ENCODE data around the gene FSTL3.
"Not testable (repeated sequence)": the region's sequence is repeated elsewhere in the genome, so short reads cannot be mapped to it uniquely, and the experiment has no call there.

FSTL3 gene

GRCh38 chr19:715347-715746 lies 39.2 kb downstream of the FSTL3 start:
- DNase-seq = no peak

DNA sequence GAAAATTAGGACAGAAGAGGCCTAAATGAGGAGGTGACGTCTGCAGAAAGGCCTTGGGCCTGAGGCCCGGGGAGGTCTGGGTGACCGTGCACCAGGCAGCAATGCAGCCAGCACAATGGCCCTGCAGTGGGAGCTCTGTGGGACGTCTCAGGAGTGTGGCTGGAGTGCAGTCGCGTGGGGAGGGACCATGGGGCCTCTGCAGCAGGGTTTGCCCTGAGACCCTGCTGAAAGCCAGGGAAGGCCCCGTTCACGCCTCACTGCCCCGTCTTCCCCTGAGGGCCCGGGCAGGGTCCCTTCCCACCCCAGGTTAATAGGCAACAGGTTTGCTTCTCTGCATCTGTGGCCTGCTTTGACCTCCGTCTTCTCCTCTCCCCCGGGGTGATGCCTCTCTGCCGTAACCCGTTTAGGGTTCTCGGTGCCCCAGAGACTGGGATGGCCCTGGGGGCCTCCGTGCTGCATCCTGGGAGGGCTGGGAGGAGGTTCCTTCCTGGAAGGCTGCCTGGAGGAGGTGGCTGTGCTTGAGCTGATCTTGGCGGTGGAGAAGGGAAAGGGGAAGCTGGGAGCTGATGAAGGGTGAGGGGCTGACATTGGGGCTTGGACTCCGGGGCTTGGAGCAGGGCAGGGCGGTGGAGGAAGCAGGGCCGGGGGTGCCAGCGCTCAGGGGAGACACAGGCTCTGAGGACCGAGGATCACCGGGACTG lies 42.2 kb downstream of the FSTL3 start:
- no peak for DNase-seq

GRCh38 chr19:718991-719512 lies 42.9 kb downstream of the FSTL3 start:
- DNase-seq = no peak

DNA sequence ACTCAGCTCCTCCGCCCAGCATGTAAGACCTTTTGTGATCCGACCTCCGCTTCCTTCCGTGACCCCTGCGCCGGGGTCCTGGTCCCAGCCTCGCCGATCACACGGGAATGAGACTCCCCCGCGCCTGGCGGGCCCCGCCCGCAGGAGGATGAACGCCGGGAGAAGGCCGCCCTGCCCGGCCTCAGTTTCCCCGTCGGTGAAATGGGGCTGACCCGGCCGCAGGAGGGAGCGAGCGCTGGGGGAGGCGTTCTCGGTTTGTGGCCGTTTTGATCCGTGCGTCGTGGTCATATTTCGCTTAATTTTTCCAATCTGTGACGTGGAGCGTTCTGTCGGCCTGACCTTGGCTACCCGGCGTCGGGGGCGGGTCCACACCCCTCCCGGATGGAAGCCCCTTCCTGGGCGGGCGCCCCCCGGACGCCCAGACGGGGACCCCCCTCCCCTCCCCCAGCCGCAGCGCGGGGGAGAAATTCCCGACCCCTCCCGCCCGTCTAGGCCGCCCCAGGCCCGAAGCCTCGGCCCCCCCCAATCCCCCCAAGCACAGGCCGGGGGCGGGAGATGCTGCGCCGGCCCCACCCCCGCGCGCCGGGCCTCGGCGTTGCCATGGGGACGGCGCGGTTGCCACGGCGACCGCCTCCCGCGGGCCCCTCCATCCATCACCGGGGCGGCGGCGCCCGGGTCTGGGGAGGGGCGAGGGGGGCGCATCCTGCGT lies 43.6 kb downstream of the FSTL3 start:
- no peak for DNase-seq

GRCh38 chr19:720345-721160 lies 44.4 kb downstream of the FSTL3 start:
- DNase-seq = no peak

DNA sequence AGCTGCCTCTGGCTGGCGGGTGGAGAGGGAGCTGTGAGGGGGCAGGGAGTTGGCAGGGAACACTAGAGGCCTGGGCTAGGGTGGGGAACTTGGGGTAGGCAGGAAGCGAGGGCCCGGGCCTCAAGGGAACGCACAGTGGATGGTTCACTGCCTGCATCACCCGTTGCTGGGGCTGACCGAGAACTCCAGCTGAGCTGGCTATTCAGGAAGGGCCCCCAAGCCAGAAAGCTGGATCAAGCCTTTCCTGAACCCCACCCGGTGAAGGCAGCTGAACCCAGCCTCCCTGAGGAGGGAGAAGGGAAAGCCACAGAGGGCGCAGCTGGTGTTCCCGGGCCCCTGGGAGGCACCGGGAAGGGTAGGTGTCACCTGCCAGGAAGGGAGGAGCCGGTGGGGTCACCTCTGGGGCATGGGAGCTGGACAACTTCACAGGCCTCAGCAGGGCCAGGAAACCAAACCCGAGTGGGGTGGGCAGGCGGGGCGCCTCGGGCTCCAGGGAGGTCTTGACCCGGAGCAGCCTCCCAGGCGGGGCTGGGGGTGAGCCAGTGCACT lies 46.4 kb downstream of the FSTL3 start:
- no peak for DNase-seq

DNA sequence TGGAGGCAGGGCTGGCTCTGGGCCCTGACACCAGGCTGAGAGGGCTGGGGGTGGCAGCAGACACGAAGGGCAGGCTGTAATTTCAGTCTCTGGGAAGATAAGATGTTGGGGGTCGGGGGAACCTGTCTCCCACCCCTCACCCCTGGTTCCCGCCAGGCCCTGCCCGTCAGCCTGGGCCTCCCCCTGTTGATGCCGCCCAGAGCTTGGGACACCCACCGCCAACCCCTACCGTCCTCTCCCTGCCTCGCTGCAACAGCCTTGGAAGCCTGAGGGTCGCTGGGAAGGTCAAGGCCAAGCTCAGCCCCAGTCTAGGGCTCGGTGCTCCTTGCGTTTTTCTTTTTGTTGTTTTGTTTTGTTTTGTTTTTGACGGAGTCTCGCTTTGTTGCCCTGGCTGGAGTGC lies 47.1 kb downstream of the FSTL3 start:
- DNase-seq = no peak

DNA sequence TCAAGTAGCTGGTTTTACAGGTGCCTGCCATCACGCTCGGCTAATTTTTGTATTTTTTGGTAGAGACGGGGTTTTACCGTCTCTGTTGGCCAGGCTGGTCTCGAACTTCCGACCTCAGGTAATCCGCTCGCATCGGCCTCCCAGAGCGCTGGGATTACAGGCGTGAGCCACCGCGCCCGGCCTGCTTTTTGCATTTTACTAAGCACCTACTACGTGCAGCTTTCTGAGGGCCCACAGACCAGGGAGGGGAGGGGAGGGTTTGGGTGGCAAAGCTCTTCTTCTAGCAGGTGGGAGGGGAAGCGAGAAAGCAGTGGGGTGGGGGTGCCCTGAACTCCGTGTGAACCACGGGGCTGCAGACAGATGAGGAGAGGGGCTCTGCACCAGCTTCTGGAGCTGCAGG lies 47.5 kb downstream of the FSTL3 start:
- DNase-seq = no peak

DNA sequence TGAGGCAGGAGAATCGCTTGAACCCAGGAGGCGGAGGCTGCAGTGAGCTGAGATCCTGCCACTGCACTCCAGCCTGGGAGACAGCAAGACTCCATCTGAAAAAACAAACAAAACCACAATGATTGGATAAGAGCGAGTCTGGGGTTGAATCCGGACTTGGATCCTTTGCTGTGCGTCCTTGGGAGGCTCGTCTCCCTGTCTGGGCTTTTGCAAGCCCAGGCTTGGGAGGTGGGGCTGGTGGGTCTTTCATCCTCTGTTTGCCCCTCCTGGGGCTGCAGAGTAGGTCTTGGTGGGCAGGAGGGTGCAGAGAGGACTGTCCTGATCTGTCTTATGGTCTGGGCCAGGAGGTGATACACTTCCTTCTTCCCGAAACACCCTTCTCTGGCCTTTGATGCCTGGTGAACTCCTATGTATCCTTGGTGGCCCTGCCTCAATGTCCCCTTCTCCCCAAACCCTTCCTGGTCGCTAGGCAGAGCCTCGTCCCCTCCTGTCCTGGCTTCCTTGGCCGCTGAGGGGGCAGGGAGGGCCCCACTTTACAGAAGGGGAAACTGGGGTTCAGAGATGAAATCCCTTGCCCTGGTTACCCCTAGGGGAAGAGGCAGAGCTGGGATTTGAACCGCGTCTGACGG lies 49.4 kb downstream of the FSTL3 start:
- DNase-seq = no peak

GRCh38 chr19:726993-727956 lies 51.1 kb downstream of the FSTL3 start:
- DNase-seq = no peak

GRCh38 chr19:728011-728410 lies 51.8 kb downstream of the FSTL3 start:
- no peak for DNase-seq

- DNase-seq = not testable (repeated sequence)
Observed at GRCh38 chr19:729564-729963, 53.4 kb downstream of the FSTL3 start.

DNA sequence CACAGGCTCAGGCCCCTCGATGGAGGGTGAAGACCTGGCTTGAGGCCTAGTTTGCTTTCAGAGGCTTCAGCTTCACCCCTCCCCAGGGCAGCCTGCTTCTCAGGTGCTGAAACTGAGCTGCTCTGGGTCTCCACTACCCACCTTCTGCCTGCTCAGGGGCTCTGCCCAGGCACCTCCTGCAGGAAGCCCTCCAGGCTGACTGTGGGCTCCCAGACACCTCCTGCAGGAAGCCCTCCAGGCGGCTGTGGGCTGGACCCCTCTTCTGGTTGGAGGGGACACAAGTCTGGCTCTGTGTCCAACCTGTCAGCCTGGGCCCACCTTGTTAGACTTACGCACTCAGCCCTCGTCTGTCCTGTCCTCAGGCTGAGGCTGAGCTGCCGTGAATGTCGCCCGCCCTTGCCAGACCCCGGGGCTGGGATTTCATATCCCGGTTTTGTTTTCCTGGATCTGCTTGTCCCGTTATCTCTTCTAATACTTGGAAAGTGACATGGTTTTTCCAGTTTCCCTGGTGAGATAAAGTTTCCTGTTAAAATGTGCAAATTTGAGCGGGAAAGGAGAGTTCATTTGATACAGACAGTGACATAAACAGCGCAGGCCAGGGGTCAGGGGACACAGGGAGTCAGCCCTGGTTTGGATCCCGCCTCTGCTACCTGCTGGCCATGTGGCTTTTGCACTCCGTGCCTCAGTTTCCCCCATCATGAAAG lies 53.9 kb downstream of the FSTL3 start:
- no peak for DNase-seq

DNA sequence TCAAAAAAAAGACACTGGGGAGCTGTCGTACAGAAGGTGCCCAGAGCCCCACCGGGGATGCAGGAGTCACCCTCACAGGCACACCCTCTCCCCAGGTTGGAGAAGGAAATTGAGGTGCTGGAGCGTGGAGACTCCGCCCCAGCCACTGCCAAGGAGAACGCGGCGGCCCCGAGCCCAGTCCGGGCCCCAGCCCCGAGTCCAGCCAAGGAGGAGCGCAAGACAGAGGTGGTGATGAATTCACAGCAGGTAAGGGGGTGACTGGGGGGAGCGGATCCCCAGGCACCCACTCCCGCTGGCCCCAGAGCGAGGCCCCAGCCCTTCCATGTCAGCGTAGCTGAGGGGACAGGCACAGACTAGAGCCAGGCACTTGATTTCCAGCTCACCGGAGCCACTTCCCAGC lies 54.8 kb downstream of the FSTL3 start:
- no peak for DNase-seq

DNA sequence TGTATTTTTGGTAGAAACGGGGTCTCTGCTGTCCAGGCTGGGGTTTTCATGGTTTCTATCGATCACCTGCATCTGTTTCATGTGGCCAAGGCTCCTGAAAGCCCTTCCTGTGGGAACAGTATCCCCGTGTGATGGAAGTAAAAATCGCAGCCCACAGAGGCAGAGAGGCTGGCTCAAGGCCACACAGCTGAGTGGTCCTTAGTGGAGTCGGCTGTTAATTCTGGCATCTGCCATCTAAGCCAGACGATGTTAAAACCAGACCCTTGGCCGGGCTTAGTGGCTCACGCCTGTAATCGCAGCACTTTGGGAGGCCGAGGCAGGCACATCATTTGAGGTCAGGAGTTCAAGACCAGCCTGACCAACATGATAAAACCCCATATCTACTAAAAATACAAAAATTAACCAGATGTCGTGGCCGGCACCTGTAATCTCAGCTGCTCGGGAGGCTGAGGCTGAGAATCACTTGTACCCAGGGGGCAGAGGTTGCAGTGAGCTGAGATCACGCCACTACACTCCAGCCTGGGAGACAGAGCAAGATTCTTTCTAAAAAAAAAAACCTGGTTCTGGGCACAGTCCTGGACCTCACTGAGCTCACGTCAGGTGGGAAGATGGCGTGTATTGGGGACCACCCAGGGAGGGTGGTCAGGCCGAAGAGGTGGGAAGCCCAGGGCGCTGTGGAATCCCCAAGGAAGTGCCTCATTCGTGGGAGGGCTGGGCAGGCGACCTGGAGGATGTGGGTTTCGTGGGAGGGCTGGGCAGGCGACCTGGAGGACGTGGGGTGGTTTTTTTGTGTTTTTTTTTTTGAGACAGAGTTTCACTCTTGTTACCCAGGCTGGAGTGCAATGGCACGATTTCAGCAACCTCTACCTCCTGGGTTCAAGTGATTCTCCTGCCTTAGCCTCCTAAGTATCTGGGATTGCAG lies 56.2 kb downstream of the FSTL3 start:
- DNase-seq = no peak
